H1 (cell line): ENCODE measurements around the gene STEAP1.

ENCODE experiments used
- GABPA ChIP-seq: IDR thresholded peaks from 2 replicates; pipeline ENCODE4 v1.6.1; 2011; ENCODE audit warnings: mild to moderate bottlenecking, low read length, moderate library complexity, borderline replicate concordance; ENCODE audit not compliant: insufficient read depth
- SAP30 ChIP-seq: fragments of 300-600 bp; sonication (generic); IDR thresholded peaks from 2 replicates; pipeline ENCODE4 v1.7.1; 2012; ENCODE audit warnings: low read length, moderate library complexity, mild to moderate bottlenecking, inconsistent platforms; ENCODE audit not compliant: insufficient read depth, insufficient replicate concordance
- YY1 ChIP-seq: IDR thresholded peaks from 2 replicates; pipeline ENCODE4 v1.6.1; 2011; ENCODE audit warnings: low read depth, mild to moderate bottlenecking, low read length
- TF ChIP-seq, protein P1 (sequence below), 3 experiments: IDR thresholded peaks; 1 replicate in 2 of 3; 2 replicates in 1 of 3; pipeline versions ENCODE4 v1.5.1 to v1.6.1; 2011; ENCODE audit warnings: low read length in 3 of 3, mild to moderate bottlenecking in 3 of 3, inconsistent platforms in 2 of 3, low read depth in 1 of 3, moderate library complexity in 1 of 3; ENCODE audit not compliant: insufficient read depth in 1 of 3; ENCODE audit errors: control extremely low read depth in 1 of 3

DNA sequence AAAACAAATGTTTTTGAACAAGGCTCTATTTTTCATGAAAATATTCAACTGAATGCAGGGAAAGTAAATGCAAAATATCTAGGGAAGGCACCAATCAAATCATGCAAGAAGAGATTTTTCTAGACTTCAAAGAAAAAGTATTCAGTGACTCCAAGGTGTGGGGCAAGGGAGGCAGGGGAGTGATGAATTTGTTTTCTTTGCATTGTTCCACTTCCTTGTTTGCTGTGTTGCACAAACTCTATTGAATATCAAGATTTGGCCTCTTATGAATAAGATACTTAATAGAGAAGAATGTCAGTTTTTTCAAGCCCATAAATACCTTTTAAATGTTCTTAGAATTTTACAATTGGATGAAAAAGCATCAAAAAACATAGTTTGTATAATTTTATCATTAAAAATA, 26.4 kb downstream of the STEAP1 start:
- TF ChIP-seq SAP30: no peak
- TF ChIP-seq, protein P1, sequence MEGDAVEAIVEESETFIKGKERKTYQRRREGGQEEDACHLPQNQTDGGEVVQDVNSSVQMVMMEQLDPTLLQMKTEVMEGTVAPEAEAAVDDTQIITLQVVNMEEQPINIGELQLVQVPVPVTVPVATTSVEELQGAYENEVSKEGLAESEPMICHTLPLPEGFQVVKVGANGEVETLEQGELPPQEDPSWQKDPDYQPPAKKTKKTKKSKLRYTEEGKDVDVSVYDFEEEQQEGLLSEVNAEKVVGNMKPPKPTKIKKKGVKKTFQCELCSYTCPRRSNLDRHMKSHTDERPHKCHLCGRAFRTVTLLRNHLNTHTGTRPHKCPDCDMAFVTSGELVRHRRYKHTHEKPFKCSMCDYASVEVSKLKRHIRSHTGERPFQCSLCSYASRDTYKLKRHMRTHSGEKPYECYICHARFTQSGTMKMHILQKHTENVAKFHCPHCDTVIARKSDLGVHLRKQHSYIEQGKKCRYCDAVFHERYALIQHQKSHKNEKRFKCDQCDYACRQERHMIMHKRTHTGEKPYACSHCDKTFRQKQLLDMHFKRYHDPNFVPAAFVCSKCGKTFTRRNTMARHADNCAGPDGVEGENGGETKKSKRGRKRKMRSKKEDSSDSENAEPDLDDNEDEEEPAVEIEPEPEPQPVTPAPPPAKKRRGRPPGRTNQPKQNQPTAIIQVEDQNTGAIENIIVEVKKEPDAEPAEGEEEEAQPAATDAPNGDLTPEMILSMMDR (IDR thresholded peaks at IDR 0.05; ENCODE audit: control extremely low read depth in 1 of 3, insufficient read depth in 1 of 3, low read depth in 1 of 3, low read length in 3 of 3): no peak
- no peak for TF ChIP-seq GABPA
- no peak for TF ChIP-seq YY1
